ENCODE measurements around the gene SLC46A3. TPM values are rescaled to one million over a fixed set of nuclear protein-coding genes. Genes with fewer than 3 reads are reported as not detected.

SLC46A3 gene
- total and polyA plus RNA-seq, 2 of the 13 experiments (the other 11 are each of a cell fraction or from before 2014, with no cell fraction given), result not detected

DNA sequence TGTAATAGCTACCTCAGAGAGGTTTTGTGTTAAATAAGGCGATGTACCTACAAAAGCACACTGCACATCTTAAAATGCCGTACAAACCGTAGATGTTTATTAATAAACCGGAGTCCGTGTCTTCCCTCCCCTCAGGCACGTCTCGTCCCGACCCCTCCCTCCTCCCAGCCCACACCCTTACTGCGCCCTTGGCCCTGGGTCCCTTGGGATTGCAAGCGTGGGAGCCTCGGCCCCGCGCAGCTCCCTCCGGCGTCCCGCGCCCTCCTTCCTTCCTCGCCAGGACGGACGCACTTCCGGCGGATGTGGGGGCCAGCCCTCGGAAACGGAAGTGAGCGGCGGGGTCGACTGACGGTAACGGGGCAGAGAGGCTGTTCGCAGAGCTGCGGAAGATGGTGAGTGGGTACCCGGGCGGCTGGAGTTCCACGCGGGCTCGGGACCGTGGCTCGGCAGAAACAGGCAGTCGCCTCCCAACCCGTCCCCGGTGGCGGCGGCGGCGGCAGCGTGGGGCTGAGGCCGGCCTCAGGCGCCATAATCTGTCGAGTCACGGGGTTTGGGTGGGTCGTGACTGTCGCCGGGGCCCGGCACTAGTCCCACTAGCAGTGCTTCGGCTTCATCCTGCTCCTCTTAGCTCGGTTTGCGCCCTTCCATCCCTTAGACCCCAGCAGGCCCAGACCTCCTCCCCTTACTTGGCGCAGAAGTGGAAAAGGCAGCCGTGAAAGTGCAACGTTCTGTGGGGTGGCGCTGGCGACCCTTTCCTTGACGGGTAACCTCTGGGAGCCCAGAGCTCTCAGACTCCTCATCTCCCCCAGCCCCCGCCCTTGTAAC lies 59.8 kb downstream of the SLC46A3 start, which contains the start of gene POMP (continued):
- peak; percentile 25 to 64; a peak in 2 of 4 replicates for TF ChIP-seq KLF16 (CRISPR knock-in tag; IDR thresholded peaks at IDR 0.05)
- TF ChIP-seq ZNF432 (CRISPR knock-in tag; IDR thresholded peaks at IDR 0.05; ENCODE audit: borderline replicate concordance), result no peak
- no peak for TF ChIP-seq MIER3 (CRISPR knock-in tag; IDR thresholded peaks at IDR 0.05; ENCODE audit: borderline replicate concordance)
- TF ChIP-seq ZNF776 (CRISPR knock-in tag; IDR thresholded peaks at IDR 0.05), result no peak
- TF ChIP-seq ZNF251 (CRISPR knock-in tag; IDR thresholded peaks at IDR 0.05), result no peak
- no peak for TF ChIP-seq ZNF30 (CRISPR knock-in tag; IDR thresholded peaks at IDR 0.05)
- peak; percentile 75; the same call in 1 of the 2 replicates for TF ChIP-seq BORCS8-MEF2B (CRISPR knock-in tag; IDR thresholded peaks at IDR 0.05)
- 0 out of 2 replicates have a peak, but pooled peaks have one; percentile 51 for TF ChIP-seq ZNF451 (CRISPR knock-in tag; IDR thresholded peaks at IDR 0.05)
- no peak for TF ChIP-seq ZNF660 (CRISPR knock-in tag; IDR thresholded peaks at IDR 0.05; ENCODE audit: borderline replicate concordance, low read depth)
- TF ChIP-seq, protein P1, sequence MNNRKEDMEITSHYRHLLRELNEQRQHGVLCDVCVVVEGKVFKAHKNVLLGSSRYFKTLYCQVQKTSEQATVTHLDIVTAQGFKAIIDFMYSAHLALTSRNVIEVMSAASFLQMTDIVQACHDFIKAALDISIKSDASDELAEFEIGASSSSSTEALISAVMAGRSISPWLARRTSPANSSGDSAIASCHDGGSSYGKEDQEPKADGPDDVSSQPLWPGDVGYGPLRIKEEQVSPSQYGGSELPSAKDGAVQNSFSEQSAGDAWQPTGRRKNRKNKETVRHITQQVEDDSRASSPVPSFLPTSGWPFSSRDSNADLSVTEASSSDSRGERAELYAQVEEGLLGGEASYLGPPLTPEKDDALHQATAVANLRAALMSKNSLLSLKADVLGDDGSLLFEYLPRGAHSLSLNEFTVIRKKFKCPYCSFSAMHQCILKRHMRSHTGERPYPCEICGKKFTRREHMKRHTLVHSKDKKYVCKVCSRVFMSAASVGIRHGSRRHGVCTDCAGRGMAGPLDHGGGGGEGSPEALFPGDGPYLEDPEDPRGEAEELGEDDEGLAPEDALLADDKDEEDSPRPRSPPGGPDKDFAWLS (CRISPR knock-in tag; IDR thresholded peaks at IDR 0.05; ENCODE audit: borderline replicate concordance), result no peak; the same call in 1 of the 2 replicates
- TF ChIP-seq ZSCAN12 (CRISPR knock-in tag; IDR thresholded peaks at IDR 0.05), result no peak
- TF ChIP-seq SIX4 (CRISPR knock-in tag; IDR thresholded peaks at IDR 0.05), result 0 out of 2 replicates have a peak, but pooled peaks have one; percentile 18
- peak; percentile 86; the same call in 1 of the 2 replicates for TF ChIP-seq ZNF788 (CRISPR knock-in tag; IDR thresholded peaks at IDR 0.05; ENCODE audit: borderline replicate concordance)
- TF ChIP-seq, protein P2, sequence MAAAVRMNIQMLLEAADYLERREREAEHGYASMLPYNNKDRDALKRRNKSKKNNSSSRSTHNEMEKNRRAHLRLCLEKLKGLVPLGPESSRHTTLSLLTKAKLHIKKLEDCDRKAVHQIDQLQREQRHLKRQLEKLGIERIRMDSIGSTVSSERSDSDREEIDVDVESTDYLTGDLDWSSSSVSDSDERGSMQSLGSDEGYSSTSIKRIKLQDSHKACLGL (CRISPR knock-in tag; IDR thresholded peaks at IDR 0.05), result no peak
- TF ChIP-seq NFATC3 (CRISPR knock-in tag; IDR thresholded peaks at IDR 0.05), result no peak
- TF ChIP-seq KMT2A (CRISPR knock-in tag; IDR thresholded peaks at IDR 0.05), result peak; percentile 89
- TF ChIP-seq JUNB (CRISPR knock-in tag; IDR thresholded peaks at IDR 0.05; ENCODE audit: borderline replicate concordance), result no peak
- no peak for TF ChIP-seq CHD2 (IDR thresholded peaks at IDR 0.05; ENCODE audit: low read depth, low read length)
- TF ChIP-seq RARA (CRISPR knock-in tag; IDR thresholded peaks at IDR 0.05), result peak; percentile 57; the same call in 1 of the 2 replicates
- no peak for TF ChIP-seq NR2F1 (CRISPR knock-in tag; IDR thresholded peaks at IDR 0.05)
- peak; percentile 36; the same call in 1 of the 2 replicates for TF ChIP-seq ZNF33A (CRISPR knock-in tag; IDR thresholded peaks at IDR 0.05; ENCODE audit: borderline replicate concordance)
- peak; percentile 90 for TF ChIP-seq ETV5 (CRISPR knock-in tag; IDR thresholded peaks at IDR 0.05; ENCODE audit: borderline replicate concordance)
- TF ChIP-seq HNRNPLL (IDR thresholded peaks at IDR 0.05; ENCODE audit: low read depth, low read length, poor library complexity, severe bottlenecking), result peak; percentile 65
- TF ChIP-seq MED1 (CRISPR knock-in tag; IDR thresholded peaks at IDR 0.05), result peak; percentile 61
